PFSK-1 (cell line): Measurements from ENCODE around the gene SLC9B2.

ENCODE experiments used
- FOXP2 ChIP-seq: optimal IDR thresholded peaks from 2 replicates; pipeline ENCODE3; 2011; ENCODE audit warnings: borderline replicate concordance, control low read depth, inconsistent platforms; ENCODE audit not compliant: insufficient read depth; ENCODE audit errors: extremely low read length, extremely low read depth
- POLR2AphosphoS5 ChIP-seq: IDR thresholded peaks from 2 replicates; pipeline ENCODE4 v1.6.1; 2012; ENCODE audit warnings: low read depth, mild to moderate bottlenecking, control low read depth, low read length, moderate library complexity
- SIN3A ChIP-seq: IDR thresholded peaks from 2 replicates; pipeline ENCODE4 v1.6.1; 2012; ENCODE audit warnings: mild to moderate bottlenecking, low read length, moderate library complexity, borderline replicate concordance; ENCODE audit not compliant: insufficient read depth
- TAF1 ChIP-seq: IDR thresholded peaks from 2 replicates; pipeline ENCODE4 v1.6.1; 2012; ENCODE audit warnings: low read length, control low read depth, borderline replicate concordance; ENCODE audit not compliant: insufficient read depth
- TF ChIP-seq, protein P1 (sequence below), 2 experiments: IDR thresholded peaks; 2 replicates each; pipeline versions ENCODE4 v1.6.1 to v1.8.0; 2011 to 2012; ENCODE audit warnings: low read depth in 2 of 2, low read length in 2 of 2, control low read depth in 1 of 2, inconsistent platforms in 1 of 2, mild to moderate bottlenecking in 1 of 2, moderate library complexity in 1 of 2; ENCODE audit not compliant: insufficient read depth in 1 of 2

DNA sequence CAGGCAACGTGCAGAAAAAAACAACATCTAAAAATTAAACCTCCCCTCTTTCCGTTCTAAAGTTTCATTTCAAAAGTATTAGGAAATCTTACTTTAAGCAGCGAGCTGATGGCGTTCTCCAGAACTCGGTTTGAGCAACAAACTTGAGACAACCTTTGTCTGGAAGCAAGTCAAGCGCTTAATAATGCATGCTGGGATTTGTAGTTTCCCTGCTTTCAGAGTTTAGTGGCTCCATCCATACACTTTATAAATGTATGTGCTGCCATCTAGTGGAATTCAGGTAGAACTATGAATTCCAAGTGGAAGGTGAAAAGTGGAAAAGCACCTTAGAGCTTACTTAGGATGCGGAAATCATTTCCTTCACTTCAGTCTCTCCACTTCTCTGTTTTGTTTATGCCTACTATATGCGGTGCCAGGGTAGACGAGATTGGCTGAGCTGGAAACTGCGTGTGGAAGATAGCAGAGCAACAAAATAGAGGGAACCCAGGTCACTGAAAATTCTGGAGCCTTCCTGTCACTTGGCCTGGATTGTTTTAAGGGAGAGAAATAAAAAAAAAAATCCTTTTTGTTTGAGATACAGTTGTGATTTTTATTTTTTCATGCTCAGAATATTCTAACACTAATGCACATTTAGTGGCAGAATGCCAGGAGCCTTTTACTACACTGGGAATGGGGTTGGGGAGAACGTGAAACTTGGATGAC, 23.3 kb upstream of the SLC9B2 start, which contains the start of gene BDH2:
- no peak for TF ChIP-seq POLR2AphosphoS5
- TF ChIP-seq TAF1 = no peak
- TF ChIP-seq SIN3A = no peak
- TF ChIP-seq, protein P1, sequence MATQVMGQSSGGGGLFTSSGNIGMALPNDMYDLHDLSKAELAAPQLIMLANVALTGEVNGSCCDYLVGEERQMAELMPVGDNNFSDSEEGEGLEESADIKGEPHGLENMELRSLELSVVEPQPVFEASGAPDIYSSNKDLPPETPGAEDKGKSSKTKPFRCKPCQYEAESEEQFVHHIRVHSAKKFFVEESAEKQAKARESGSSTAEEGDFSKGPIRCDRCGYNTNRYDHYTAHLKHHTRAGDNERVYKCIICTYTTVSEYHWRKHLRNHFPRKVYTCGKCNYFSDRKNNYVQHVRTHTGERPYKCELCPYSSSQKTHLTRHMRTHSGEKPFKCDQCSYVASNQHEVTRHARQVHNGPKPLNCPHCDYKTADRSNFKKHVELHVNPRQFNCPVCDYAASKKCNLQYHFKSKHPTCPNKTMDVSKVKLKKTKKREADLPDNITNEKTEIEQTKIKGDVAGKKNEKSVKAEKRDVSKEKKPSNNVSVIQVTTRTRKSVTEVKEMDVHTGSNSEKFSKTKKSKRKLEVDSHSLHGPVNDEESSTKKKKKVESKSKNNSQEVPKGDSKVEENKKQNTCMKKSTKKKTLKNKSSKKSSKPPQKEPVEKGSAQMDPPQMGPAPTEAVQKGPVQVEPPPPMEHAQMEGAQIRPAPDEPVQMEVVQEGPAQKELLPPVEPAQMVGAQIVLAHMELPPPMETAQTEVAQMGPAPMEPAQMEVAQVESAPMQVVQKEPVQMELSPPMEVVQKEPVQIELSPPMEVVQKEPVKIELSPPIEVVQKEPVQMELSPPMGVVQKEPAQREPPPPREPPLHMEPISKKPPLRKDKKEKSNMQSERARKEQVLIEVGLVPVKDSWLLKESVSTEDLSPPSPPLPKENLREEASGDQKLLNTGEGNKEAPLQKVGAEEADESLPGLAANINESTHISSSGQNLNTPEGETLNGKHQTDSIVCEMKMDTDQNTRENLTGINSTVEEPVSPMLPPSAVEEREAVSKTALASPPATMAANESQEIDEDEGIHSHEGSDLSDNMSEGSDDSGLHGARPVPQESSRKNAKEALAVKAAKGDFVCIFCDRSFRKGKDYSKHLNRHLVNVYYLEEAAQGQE (IDR thresholded peaks at IDR 0.05; ENCODE audit: insufficient read depth in 1 of 2, low read depth in 2 of 2, low read length in 2 of 2) = no peak
- TF ChIP-seq FOXP2 = no peak
